NCI-H82 treated with DMSO at 0.1 percent for 48 hours (cell line): Measurements from ENCODE around the gene LAPTM4A.
"Not testable (repeated sequence)": the region's sequence is repeated elsewhere in the genome, so short reads cannot be mapped to it uniquely, and the experiment has no call there.

Source experiments
- DNase-seq: peaks from one replicate; lab custom pipeline; 2025; ENCODE audit not compliant: unreplicated experiment; lab: John Stamatoyannopoulos, UW

Gene LAPTM4A

GRCh38 chr2:20052229-20052851, 912 bp upstream of the LAPTM4A start:
- DNase-seq = no peak

- DNase-seq = peak; percentile 27
Observed at GRCh38 chr2:20050646-20051531, 539 bp downstream of the LAPTM4A start.

- DNase-seq = peak; percentile 25
Observed at GRCh38 chr2:20050104-20050645, 1.3 kb downstream of the LAPTM4A start.

DNA sequence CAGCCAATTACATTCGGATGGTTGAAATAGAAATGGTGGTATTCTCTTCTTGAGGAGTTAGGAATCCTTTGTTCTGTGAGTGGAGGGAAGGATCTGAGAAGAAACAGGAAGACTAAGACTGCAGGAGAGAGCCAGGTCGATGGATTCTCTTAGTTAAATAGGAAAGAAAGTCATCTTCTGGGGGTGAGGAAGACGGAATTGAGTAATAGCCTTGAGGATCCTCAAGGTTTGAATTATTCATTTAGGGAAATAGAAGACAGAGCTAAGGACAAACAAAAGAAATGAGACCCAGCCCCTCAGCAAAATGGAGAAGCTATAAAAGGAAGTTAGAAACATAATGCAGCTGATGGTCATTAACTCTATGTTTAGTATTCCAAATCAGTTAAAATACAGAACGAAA, 1.8 kb downstream of the LAPTM4A start:
- DNase-seq = no peak

DNA sequence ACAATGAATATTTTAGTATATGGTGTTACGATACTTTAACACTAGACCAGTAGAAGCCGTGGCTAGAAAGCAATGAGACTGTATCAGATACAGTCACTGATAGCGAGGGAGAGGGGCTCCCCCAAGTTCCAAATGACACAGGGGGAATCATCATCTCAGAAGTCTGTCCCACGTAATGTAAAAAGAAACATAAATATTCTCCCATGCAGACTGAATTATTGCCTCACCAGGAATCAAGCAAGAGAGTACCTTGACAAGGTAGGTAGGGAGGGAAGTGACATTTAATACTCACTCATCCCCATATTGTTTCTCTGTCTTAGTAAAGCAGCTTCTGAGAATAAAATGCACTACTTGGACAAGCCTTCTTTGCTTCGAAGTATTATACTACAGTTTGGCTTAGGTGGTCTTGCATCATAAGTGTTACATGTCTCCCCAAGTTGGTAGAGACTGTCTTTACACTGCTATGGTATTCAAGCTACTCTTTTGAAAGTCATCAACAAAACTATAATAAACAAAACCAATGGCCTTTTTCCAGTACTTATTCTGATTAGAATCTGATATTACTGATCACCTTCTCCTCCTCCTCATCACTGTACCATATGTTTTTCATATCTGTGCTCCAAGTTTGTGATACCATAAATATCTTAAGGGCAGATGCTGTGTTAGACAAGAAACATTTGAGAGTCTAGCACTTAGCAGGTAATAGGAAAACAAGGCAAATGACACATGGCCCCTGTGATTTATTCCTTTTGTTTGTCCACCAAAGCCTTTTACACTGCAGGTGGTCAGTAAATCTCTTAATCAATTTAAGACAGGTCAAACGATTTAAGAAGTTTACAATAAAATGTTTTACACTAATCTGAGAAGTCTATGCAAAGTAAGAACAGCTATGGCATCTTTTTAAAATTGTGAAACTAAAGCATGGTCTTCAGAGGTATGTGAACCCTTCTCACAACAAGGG, 2.7 kb downstream of the LAPTM4A start:
- no peak for DNase-seq

GRCh38 chr2:20045712-20046292, 5.6 kb downstream of the LAPTM4A start:
- not testable (repeated sequence) for DNase-seq

GRCh38 chr2:20044778-20045177, 6.7 kb downstream of the LAPTM4A start:
- no peak for DNase-seq

DNA sequence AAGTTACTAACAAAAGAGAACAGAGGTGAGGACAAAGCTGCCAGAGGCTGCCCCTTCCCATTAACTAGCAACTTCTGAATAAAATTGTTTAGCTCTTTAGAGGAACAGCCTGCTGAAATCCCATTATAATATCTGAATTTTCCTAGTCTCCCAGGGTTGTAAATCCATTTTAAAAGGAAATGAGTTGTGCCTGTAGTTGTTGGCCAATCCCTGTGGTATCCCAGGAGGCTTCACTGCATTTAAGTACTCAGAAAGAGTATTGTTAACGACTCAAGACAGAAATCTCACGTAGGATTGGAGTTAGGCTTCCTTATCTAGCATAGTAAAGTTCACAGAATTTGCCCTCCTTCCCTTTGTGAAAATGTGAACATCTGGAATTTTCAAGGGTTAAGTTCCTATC, 8.9 kb downstream of the LAPTM4A start:
- peak; percentile 9 for DNase-seq

- no peak for DNase-seq
Observed at GRCh38 chr2:20040489-20041172, 10.8 kb downstream of the LAPTM4A start.

GRCh38 chr2:20037660-20038059, 13.8 kb downstream of the LAPTM4A start:
- no peak for DNase-seq

GRCh38 chr2:20035955-20036666, 15.3 kb downstream of the LAPTM4A start:
- DNase-seq = no peak

- no peak for DNase-seq
Observed at GRCh38 chr2:20034821-20035220, 16.6 kb downstream of the LAPTM4A start.

DNA sequence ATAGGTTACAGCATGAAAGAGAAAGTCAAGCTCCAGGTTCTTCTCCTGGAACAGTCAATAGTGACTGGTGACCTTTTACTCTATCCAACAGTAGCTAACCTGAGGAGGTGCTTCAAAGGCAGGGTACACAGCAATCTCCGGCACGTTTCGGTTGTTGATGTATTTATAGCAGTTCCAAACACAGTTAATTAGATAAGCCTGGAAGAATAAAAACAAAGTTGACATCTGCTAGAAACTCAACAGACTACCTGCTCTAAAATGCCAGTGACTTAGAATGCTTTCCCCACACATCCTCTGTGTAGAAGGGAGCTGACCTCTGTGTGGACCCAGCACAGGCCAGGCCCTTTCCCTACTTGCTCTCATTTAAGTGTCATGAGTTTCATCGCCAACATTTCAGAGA, 17.2 kb downstream of the LAPTM4A start:
- DNase-seq = no peak

DNA sequence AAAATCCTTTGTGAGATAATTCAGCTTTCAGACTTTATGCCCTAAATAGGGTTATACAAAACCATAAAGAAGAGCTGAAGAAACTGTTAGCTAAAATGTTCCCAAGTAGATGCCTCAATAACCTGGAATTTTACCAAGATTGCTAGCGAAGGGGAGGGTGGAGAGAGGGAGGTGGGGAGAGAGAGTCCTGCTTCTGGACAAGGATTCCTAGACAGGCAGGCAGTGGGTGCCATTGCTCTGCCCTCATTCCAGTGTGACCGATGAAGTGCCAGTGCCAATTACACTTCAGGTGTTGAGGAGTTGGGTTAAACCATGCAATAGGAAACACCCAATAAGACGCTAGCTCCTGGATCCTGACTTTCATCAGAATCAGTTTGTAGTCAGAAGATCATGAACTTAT, 18.1 kb downstream of the LAPTM4A start:
- no peak for DNase-seq

GRCh38 chr2:20030224-20030623, 21.2 kb downstream of the LAPTM4A start:
- no peak for DNase-seq

DNA sequence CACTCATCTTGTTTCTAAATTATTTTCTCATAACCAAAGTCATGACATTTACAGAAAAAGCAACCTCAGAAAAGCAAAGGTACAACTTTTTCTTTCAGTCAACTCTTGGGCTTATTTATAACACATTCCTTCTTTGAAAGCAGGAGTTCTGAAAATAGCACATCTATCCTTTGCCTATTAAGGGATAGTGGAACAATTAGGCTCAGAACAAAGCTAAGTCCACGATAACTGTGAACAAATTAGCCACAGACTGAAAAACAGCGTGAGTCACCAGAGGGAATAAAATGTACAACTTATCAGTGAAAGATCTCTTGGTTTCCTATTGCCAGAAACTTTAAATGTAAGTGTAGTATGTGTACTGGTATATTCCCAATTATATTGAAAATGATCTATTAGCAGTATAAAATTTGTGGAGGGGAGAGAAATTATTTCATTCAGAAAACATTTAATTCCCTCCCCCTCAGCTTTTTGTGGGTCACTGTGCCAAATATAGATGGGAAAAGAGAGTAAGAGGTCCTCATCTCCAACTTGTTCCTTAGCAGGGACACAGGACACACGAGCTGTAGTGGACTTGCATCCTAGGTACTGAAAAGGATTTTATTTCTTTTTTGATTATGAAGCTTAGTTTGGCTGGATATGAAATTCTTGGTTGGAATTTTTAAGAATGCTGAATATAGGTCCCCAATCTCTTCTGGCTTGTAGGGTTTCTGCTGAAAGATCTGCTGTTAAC, 23.6 kb downstream of the LAPTM4A start:
- no peak for DNase-seq

- no peak for DNase-seq
Observed at GRCh38 chr2:20027260-20027677, 24.2 kb downstream of the LAPTM4A start.

DNA sequence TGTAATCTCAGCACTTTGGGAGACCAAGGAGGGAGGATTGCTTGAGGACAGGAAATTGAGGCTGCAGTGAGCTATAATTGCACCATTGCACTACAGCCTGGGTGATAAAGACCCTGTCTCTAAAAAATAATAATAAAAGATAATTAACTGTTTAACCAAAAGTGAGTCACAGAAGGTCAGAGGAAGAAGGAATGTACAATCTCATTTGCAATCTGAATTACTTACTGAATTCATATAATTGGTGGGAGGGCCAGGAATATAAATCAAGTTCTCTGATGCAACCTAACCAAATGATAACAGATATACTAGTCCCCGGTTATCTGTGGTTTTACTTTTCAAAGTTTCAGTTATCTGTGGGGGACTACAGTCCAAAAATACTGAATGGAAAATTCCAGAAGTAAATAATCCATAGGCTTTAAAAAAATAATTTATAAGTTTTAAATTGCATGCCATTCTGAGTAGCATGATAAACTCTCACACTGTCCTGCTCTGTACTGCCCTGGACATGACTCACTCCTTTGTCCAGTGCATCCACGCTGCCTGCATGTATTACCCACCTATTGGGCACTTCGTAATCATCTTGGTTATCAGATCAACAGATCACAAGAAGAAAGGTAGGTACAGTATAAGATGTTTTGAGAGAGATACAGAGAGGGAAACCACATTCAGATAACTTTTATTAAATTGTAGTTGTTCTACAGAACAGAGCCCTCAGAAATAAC, 26.2 kb downstream of the LAPTM4A start:
- no peak for DNase-seq
